NCI-H524 treated with DMSO at 0.1 percent for 48 hours (cell line): ENCODE data around the gene IL12B.
"Not testable (repeated sequence)": the region's sequence is repeated elsewhere in the genome, so short reads cannot be mapped to it uniquely, and the experiment has no call there.

Experiments
- DNase-seq: peaks from one replicate; lab custom pipeline; 2025; lab: John Stamatoyannopoulos, UW

The IL12B gene

GRCh38 chr5:159330131-159330800, at the start of gene IL12B:
Gene IL12B (minus strand): TSS chr5:159330487. CDS start chr5:159326782, 3,705 bp downstream.
- no peak for DNase-seq

DNA sequence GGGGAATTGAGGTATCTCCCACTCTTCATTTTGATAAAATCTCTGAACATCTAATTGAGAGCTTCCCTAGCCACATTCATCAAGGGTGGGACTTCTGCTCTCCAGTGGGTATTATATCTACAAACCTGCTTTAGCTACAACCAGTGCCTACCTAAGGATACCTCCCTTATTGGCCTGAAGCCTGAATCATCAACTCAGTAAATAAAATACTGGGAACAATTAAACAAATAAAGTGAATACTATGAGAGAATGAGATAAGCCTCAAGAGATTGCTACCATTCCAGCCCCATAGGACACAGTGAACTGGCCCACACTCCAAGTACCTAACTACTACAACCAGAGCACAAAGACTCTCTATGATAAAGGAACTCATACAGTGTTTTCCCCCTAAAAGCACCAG, 47.4 kb upstream of the IL12B start:
- no peak for DNase-seq

DNA sequence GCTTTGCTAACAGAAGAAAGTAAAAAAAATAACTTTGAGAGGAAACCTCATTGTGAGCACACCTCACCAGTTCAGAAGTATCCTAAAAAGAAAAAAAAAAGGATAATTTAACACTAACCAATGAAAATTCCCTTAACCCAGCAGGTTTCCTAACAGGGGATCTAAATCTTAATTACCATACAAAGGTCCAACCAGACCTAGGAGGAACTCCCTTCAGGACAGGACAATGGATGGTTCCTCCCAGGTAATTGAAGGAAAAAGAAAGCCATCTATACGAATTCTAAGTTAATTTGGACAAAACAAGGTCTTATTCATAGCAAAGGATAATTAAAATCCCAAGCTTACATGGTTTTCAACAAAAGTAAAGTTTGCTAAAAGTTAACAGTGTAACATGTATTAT, 37.6 kb upstream of the IL12B start:
- DNase-seq = not testable (repeated sequence)

DNA sequence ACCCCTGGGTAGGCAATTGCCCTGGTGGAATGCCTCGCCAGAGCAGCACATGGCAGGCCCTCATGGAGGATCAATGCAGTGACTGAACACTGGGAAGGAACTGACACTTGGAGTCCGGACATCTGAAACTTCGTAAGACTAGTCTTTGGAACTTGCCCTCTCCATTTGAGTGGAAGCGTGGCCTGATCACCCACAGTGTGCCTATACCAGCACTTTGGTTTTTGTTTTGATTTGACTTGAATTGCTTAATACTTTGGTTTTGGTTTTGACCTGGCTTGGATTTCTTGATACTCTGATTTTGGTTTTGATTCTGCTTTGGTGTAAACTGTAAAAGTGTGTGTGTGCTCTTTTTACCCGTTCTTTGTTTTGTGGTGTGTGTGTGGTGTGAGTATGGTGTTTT, 36.5 kb upstream of the IL12B start:
- not testable (repeated sequence) for DNase-seq

DNA sequence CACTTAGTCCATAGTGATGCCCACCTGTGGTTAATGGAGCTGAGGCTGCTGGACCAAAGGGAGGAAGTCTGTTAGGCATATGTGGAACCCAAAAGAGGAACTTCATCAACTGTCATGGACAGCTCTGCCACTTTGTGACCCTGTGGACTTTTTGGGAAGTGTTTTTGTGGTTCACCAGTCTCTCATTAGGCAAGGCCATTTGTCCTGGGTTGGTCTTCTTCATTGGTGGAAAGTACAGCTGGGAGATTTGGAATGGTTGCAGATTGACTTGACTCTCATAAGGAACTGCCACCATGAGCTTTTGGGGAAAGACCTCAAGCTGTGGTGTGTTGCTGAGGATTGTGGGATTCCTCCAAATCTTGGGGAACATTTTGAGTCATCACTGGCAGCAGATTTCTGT, 31.9 kb upstream of the IL12B start:
- DNase-seq = no peak

- DNase-seq = not testable (repeated sequence)
These were observed 29.6 kb upstream of the IL12B start for GRCh38 chr5:159359871-159360270.

DNA sequence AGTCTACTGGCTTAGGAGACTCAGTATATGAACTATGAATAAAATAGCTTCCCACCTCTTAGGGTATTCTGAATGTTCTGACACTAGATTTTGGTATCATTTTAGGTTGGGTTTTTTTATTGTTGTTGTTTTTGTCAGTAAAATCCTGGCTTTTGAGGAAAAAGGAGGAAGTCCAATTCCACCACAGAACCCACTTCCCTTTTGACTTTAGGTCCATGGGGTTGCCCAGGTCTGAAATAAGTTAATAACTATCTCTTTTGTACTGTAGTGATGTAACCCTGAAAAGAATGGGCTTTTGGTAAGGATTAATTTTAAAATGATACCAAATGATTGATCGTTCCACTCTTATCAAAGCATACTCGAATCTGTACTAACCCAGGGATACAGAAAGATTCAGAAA, 29.1 kb upstream of the IL12B start:
- DNase-seq = no peak

DNA sequence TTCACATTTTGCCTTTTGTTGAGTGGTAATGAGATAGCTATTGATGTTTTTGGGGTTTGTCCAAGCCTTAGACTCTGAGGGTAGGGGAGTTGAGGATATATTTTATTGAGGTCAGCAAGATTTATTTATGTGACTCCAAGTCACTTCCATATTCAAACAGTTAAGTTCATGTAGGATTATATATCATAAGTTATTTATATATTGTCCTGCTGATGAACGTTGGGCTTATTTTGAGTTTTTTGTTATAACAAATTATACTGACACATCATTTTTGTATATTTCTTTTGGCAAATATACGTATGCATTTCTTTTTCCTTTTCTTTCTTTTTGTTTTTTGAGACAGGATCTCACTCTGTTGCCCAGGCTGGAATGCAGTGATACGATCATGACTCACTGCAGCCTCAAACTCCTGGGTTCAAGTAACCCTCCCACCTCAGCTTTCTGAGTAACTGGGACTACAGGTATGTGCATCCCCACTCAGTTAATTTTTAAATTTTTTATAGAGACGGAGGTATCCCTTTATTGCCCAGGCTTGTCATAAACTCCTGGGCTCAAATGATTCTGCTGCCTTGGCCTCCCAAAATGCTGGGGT, 23.5 kb upstream of the IL12B start:
- no peak for DNase-seq

DNA sequence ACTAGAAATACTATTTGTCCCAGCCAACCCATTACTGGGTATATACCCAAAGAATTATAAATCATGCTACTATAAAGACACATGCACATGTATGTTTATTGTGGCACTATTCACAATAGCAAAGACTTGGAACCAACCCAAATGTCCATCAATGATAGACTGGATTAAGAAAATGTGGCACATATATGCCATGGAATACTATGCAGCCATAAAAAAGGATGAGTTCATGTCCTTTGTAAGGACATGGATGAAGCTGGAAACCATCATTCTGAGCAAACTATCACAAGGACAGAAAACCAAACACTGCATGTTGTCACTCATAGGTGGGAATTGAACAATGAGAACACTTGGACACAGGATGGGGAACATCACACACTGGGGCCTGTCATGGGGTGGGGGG, 20.4 kb upstream of the IL12B start:
- DNase-seq = not testable (repeated sequence)

- not testable (repeated sequence) for DNase-seq
These were observed 19.9 kb upstream of the IL12B start for GRCh38 chr5:159350216-159350615.

DNA sequence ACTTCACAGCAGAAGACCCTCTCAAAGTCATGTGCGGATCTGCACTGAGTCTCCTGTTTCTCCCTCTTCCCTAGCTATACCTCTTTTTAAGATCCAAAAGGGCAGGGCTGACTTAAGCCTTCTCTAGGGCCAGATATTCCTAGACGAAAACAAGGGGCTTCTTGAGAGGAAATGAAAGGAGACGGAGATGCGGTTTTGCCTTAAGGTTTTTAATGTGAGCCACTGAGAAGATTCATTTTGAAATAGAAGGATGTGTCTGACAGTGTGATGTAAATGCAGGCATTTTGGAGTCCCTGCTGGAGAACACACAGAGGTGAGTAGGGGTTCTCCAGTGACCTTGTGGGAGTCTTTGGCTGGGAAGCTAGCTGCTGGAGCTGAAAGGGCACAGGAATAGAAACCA, 15.6 kb upstream of the IL12B start:
- no peak for DNase-seq

- no peak for DNase-seq
These were observed 15.0 kb upstream of the IL12B start for GRCh38 chr5:159345336-159345735.

DNA sequence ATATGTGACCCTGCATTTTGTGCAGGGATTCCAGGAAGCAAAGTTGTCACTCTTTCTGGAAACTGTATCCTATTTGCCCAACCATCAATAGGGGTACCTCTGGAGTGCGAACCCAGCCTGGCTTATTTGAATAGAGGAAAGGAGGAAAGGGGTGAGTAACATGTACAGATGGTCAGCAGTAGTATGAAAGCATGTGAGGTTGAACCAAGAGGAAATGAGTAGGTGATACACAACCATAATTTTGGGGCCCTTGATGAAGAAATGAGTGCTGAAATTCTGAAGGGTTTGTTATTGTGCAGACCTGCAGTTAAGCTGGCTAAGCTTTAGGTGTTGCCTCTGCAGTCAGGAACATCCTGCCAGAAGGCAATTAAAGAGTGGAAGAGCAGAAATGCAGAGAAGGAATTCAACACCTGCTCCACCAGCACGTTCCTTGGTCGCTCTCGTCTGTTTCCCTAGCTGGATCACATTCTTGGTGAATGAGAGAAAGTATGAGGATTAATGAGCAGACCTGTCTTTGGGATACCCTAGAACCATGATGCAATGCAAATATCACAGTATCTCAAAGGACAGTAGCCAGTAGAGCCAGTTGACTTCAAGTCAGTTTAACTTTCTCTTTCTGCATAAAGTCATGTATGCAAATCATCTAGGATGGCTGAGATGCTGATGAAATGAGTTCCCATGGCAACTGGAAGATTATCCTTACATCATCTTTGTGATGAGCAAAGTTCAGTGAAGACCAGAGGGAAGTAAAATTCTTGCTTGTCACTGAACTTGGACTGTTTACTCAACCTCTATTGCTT, 13.2 kb upstream of the IL12B start:
- DNase-seq = no peak

DNA sequence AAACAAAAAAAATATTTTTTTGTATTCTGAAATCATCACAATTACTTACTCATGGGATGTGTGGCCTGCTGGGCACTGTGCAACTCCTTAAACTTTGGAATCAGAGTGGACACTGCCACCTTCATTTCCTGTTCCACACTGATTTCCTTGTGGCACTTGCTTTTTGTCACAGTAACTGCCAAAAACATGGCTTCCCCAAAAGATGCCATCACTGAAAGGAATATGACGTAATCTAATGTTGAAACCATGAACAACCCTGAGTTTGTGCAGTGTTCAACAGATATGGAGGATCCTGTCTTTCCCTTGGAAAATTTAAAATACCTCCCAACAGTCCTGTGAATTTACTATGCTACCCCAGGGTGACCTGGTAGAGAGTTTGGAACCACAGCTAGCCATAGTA, 12.6 kb upstream of the IL12B start:
- DNase-seq = no peak

- no peak for DNase-seq
These were observed 11.6 kb upstream of the IL12B start for GRCh38 chr5:159341906-159342310.

DNA sequence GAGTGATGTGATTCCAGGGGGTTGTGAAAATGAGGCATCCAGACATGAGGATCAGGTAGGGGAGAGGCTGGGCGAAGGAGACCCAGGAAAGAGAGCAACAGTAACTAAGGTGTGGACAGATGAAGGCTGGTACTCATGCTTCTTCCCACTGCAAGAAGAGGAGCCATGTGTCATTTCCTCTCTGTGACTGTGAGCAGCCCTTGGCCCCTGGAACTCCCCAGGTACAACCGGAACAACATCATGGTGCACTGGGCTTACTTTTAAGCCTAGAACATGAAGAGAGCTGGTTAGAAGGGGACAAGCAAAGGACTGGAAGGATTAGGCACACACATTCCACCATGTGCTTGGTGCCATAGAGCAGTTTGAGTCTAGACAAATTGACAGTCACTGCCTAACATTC, 10.9 kb upstream of the IL12B start:
- no peak for DNase-seq

DNA sequence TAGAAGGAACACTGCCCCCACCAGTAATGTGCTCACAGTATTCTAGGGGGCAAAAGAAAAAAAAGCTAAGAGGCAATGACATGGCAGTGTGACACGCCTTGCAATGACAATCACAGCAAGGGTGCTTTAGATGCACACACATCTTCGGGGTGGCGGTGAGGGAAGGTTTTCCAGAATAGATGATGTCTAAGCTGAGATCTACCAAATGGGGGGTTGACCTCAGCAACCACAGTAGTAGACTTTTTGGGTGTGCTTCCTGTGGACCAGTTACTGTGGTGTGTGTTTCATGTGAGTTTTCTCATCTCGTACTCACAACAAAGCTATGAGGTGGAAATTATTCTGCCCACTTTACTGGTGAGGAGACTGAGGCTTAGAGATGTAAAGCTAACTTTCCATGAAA, 10.2 kb upstream of the IL12B start:
- DNase-seq = no peak

- no peak for DNase-seq
These were observed 9.2 kb upstream of the IL12B start for GRCh38 chr5:159339460-159339859.

DNA sequence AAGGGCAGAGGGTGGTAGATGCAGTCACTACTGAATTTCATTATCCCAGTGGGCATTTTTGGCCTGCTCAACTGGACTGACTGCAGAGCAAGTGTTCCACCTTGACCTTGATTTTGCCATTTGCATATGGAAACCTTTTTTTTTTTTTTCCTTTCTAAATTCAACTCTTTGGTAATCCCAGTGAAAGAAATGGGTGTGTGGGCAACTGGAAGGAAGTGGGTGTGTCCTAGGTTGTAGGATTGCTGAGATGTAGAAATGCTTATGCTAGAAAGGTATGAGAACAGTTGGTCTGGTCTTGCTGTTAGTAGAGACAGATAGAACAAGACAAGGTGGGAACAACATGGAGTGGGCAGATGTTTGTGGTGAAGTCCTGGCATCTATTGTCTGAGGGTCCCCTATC, 7.8 kb upstream of the IL12B start:
- no peak for DNase-seq

GRCh38 chr5:159337016-159337955, 7.0 kb upstream of the IL12B start:
- no peak for DNase-seq

- DNase-seq = no peak
These were observed 6.3 kb upstream of the IL12B start for GRCh38 chr5:159336586-159336985.

- no peak for DNase-seq
These were observed 3.2 kb upstream of the IL12B start for GRCh38 chr5:159333545-159333925.
